A549 (cell line): ENCODE data around the gene SNRPA1. TPM values are rescaled to one million over a fixed set of nuclear protein-coding genes. Genes with fewer than 3 reads are reported as not detected.

ENCODE experiments used
- ATAC-seq, 2 experiments: fragments of 200-7000 bp in 1 of 2; fragments of >200 bp in 1 of 2; cut with Nextera tagmentation in 1 of 2; cut with Tn5 transposase in 1 of 2; 3 replicates each; pipeline versions ENCODE4 v1.8.0 to v1.9.1; 2018 to 2020; ENCODE audit warnings: mild to moderate bottlenecking in 1 of 2, moderate library complexity in 1 of 2
- CTCF ChIA-PET: fragments of 300-600 bp; sonication (Branson Sonifier 250); formaldehyde crosslinking; extraction: SDS; loops from one replicate; lab custom pipeline; 2021; ENCODE audit warnings: antibody characterized with exemption, inconsistent platforms; lab: Yijun Ruan, JAX
- POLR2A ChIA-PET: fragments of 350-600 bp; formaldehyde crosslinking; extraction: SDS; loops from one replicate; lab custom pipeline; 2021; ENCODE audit warnings: antibody characterized with exemption, inconsistent platforms; lab: Yijun Ruan, JAX
- DNase-seq, 2 experiments: peaks; one replicate each; pipeline versions ENCODE4 v3.0.0 to v3.0.0-alpha.2; 2011 to 2016; ENCODE audit warnings: low read depth in 1 of 2, low spot score in 1 of 2
- FAIRE-seq: peaks from 2 replicates; lab custom pipeline; 2011; peaks lifted over from hg19 to GRCh38; lab: Jason Lieb, UNC
- H3K27ac ChIP-seq, 2 experiments: fragments of >200 bp; sonication (Bioruptor Twin); formaldehyde crosslinking; 3 replicates each; pipeline ENCODE4 v1.5.1; 2016 to 2017
- H3K4me1 ChIP-seq: fragments of >200 bp; sonication (Bioruptor Twin); formaldehyde crosslinking; 3 replicates; pipeline ENCODE4 v1.6.1; 2016
- H3K4me2 ChIP-seq: fragments of >200 bp; sonication (Bioruptor Twin); formaldehyde crosslinking; 3 replicates; pipeline ENCODE4 v1.6.1; 2016
- H3K4me3 ChIP-seq: fragments of >200 bp; sonication (Bioruptor Twin); formaldehyde crosslinking; 3 replicates; pipeline ENCODE4 v1.5.1; 2016
- H3K9me3 ChIP-seq: fragments of >200 bp; sonication (Bioruptor Twin); formaldehyde crosslinking; 3 replicates; pipeline ENCODE4 v1.6.1; 2016
- CBX2 ChIP-seq: fragments of 200-600 bp; sonication (generic); IDR thresholded peaks from 2 replicates; pipeline ENCODE4 v1.6.1; 2016; ENCODE audit warnings: low read depth, mild to moderate bottlenecking, borderline replicate concordance
- CEBPB ChIP-seq, 2 experiments: fragments of >200 bp in 1 of 2; sonication (Bioruptor Twin) in 1 of 2; formaldehyde crosslinking in 1 of 2; IDR thresholded peaks; 2 replicates each; pipeline ENCODE4 v1.6.1; 2012 to 2016
- CHD2 ChIP-seq: fragments of 150-350 bp; IDR thresholded peaks from 2 replicates; pipeline ENCODE4 v1.6.1; 2014; ENCODE audit warnings: low read length; ENCODE audit not compliant: partially characterized antibody
- EHF ChIP-seq: fragments of 250-450 bp; sonication (Bioruptor Pico); IDR thresholded peaks from 2 replicates; pipeline ENCODE4 v1.5.0; 2020; ENCODE audit warnings: mild to moderate bottlenecking
- EHMT2 ChIP-seq: fragments of 200-600 bp; sonication (generic); IDR thresholded peaks from 2 replicates; pipeline ENCODE4 v1.6.1; 2016; ENCODE audit warnings: antibody characterized with exemption, low read depth, mild to moderate bottlenecking, moderate library complexity
- GATA3 ChIP-seq: IDR thresholded peaks from 2 replicates; pipeline ENCODE4 v1.6.1; 2012; ENCODE audit warnings: borderline replicate concordance
- HEYL ChIP-seq: fragments of 250-450 bp; sonication (Bioruptor Pico); IDR thresholded peaks from 2 replicates; pipeline ENCODE4 v1.8.0; 2021; ENCODE audit warnings: mild to moderate bottlenecking, moderate library complexity
- HOXB5 ChIP-seq: fragments of 250-450 bp; sonication (Bioruptor Pico); IDR thresholded peaks from 2 replicates; pipeline ENCODE4 v1.5.0; 2020; ENCODE audit warnings: mild to moderate bottlenecking, moderate library complexity
- JUN ChIP-seq, 2 experiments: fragments of >200 bp; sonication (Bioruptor Twin); formaldehyde crosslinking; IDR thresholded peaks; 2 replicates in 1 of 2; 3 replicates in 1 of 2; pipeline ENCODE4 v1.6.1; 2016 to 2017
- JUNB ChIP-seq: fragments of >200 bp; sonication (Bioruptor Twin); formaldehyde crosslinking; IDR thresholded peaks from 2 replicates; pipeline ENCODE4 v1.6.1; 2016
- KDM1A ChIP-seq: fragments of 200-600 bp; sonication (generic); IDR thresholded peaks from 2 replicates; pipeline ENCODE4 v1.6.1; 2016; ENCODE audit warnings: low read depth, mild to moderate bottlenecking
- MAZ ChIP-seq: fragments of 150-350 bp; IDR thresholded peaks from 2 replicates; pipeline ENCODE4 v1.6.1; 2014; ENCODE audit warnings: antibody characterized with exemption, low read depth, low read length, borderline replicate concordance
- MYC ChIP-seq: IDR thresholded peaks from 2 replicates; pipeline ENCODE4 v1.6.1; 2012; ENCODE audit warnings: mild to moderate bottlenecking, inconsistent platforms, low read length, improper control_type of control experiment, borderline replicate concordance
- NR3C1 ChIP-seq: fragments of >200 bp; sonication (Bioruptor Twin); formaldehyde crosslinking; IDR thresholded peaks from 3 replicates; pipeline ENCODE4 v1.6.1; 2017
- RNF2 ChIP-seq: fragments of 200-600 bp; sonication (generic); IDR thresholded peaks from 2 replicates; pipeline ENCODE4 v1.6.1; 2016; ENCODE audit warnings: low read depth, mild to moderate bottlenecking, antibody characterized with exemption, moderate library complexity, borderline replicate concordance
- SREBF2 ChIP-seq: fragments of 450-650 bp; IDR thresholded peaks from 2 replicates; pipeline ENCODE4 v1.6.1; 2014; ENCODE audit warnings: mild to moderate bottlenecking, moderate library complexity
- TFCP2L1 ChIP-seq: fragments of 250-450 bp; sonication (Bioruptor Pico); IDR thresholded peaks from 2 replicates; pipeline ENCODE4 v1.5.0; 2021; ENCODE audit warnings: mild to moderate bottlenecking
- TP53 ChIP-seq: fragments of 250-450 bp; sonication (Bioruptor Pico); IDR thresholded peaks from 2 replicates; pipeline ENCODE4 v1.5.0; 2021; ENCODE audit warnings: mild to moderate bottlenecking, moderate library complexity
- ZC3H11A ChIP-seq: fragments of 450-650 bp; IDR thresholded peaks from 2 replicates; pipeline ENCODE4 v1.6.1; 2014; ENCODE audit warnings: antibody characterized with exemption, mild to moderate bottlenecking
- ZFP36 ChIP-seq: fragments of 450-650 bp; IDR thresholded peaks from 2 replicates; pipeline ENCODE4 v1.6.1; 2014; ENCODE audit warnings: borderline replicate concordance; ENCODE audit not compliant: partially characterized antibody
- ZSCAN20 ChIP-seq: fragments of 250-450 bp; sonication (Bioruptor Pico); IDR thresholded peaks from 2 replicates; pipeline ENCODE4 v1.8.0; 2022; ENCODE audit warnings: mild to moderate bottlenecking, moderate library complexity
- WGBS: methylation state at CpG from one replicate; pipeline ENCODE4 v1.1.6; 2017; ENCODE audit errors: missing lambda C conversion rate; 5-methylcytosine and 5-hydroxymethylcytosine counted together
- polyA plus RNA-seq, 4 experiments: library from polyadenylated mRNA; depleted of rRNA in 3 of 4; stranded (reverse); fragments of >200 nt; fragmentation: RNase III in 1 of 4; extraction: RNeasy Plus Mini Kit Qiagen cat#74134 plus additional on column Dnase treatment in 1 of 4; gene quantifications; 2 replicates in 3 of 4; 3 replicates in 1 of 4; pipeline ENCODE4 v1.2.3, GENCODE V29; 2011 to 2017
- TF ChIP-seq, protein P1 (sequence below): fragments of 250-450 bp; sonication (Bioruptor Pico); IDR thresholded peaks from 2 replicates; pipeline ENCODE4 v1.5.0; 2020; ENCODE audit warnings: low read depth, mild to moderate bottlenecking, moderate library complexity
- TF ChIP-seq, protein P2 (sequence below): fragments of 250-450 bp; sonication (Bioruptor Pico); IDR thresholded peaks from 2 replicates; pipeline ENCODE4 v1.5.0; 2021; ENCODE audit warnings: mild to moderate bottlenecking, moderate library complexity, borderline replicate concordance
- TF ChIP-seq, protein P3 (sequence below): fragments of >200 bp; sonication (Bioruptor Twin); formaldehyde crosslinking; IDR thresholded peaks from 2 replicates; pipeline ENCODE4 v1.6.1; 2016
- TF ChIP-seq, protein P4 (sequence below): fragments of 200-600 bp; sonication (generic); IDR thresholded peaks from 2 replicates; pipeline ENCODE4 v1.6.1; 2016; ENCODE audit warnings: antibody characterized with exemption, mild to moderate bottlenecking, moderate library complexity
- TF ChIP-seq, protein P5 (sequence below): fragments of 450-650 bp; IDR thresholded peaks from 2 replicates; pipeline ENCODE4 v1.6.1; 2014; ENCODE audit warnings: antibody characterized with exemption

SNRPA1 gene
- polyA plus RNA-seq, 2 of the 4 experiments (the other 2 are of a cell fraction) = 140 to 177 TPM

DNA sequence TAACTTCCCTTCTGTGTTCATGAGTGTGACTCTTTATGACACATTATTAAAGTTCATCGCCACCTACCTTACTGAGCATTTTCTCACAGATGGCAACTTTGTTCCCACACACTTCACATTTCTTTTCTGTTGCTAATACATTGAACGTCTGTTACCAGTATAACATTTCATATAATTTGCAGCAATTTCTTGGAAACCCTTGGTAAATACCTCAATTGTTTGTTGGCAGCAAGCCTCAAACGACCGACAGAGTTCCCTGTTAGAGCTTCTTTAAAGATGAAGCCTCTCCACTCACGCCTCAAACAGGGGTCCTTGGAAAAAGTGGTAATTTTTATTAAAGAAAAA lies 40.0 kb downstream of the SNRPA1 start (continued):
- no peak for TF ChIP-seq CBX2
- no peak for TF ChIP-seq EHF (CRISPR knock-in tag)
- TF ChIP-seq MAZ = no peak
- TF ChIP-seq, protein P1, sequence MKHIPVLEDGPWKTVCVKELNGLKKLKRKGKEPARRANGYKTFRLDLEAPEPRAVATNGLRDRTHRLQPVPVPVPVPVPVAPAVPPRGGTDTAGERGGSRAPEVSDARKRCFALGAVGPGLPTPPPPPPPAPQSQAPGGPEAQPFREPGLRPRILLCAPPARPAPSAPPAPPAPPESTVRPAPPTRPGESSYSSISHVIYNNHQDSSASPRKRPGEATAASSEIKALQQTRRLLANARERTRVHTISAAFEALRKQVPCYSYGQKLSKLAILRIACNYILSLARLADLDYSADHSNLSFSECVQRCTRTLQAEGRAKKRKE (CRISPR knock-in tag) = no peak
- TF ChIP-seq, protein P2, sequence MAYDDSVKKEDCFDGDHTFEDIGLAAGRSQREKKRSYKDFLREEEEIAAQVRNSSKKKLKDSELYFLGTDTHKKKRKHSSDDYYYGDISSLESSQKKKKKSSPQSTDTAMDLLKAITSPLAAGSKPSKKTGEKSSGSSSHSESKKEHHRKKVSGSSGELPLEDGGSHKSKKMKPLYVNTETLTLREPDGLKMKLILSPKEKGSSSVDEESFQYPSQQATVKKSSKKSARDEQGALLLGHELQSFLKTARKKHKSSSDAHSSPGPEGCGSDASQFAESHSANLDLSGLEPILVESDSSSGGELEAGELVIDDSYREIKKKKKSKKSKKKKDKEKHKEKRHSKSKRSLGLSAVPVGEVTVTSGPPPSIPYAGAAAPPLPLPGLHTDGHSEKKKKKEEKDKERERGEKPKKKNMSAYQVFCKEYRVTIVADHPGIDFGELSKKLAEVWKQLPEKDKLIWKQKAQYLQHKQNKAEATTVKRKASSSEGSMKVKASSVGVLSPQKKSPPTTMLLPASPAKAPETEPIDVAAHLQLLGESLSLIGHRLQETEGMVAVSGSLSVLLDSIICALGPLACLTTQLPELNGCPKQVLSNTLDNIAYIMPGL (CRISPR knock-in tag) = no peak
- TF ChIP-seq, all 56 proteins: peak for 0

DNA sequence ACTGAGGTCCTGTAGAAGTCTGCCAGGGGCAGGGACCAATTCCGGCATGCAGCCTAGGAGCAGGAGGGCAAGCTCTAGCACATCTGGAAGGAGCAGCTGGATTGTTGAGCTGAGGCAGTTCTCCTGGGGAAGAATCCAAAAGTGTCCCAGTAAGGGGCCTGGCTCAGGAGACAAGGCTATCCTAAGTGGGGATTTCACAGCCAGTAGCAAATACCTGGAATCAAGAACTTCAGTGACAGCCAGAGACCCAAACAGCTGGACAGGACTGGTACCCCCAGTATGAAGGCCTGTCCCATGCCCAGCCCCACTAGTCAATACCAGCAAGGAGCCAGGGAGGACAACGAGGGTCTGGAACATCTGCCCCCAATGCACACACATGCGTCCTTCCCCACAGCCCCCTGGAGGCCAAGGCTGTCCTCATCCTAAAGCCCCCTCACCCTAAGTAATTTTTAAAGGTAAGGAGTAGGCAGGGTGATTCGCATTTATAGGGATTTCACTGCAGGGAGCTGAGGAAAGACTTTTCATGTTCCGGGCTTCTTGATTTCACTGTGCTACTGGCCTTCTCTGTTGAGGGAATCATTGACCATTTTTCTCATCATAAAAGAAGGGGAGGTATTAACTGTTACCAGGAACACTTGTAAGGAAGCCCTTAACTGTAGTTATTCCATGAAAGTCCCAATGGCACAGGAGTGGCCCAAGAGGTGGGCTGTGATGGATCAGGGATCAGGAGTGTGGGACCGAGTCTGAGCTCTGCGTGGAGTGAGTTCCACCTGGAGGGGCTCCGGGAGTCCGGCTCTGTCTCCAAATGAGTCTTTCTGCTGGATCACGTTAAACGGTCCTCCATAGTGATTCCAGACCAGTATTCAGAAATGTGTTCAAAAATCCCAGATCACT lies 40.6 kb downstream of the SNRPA1 start:
- Histone ChIP-seq H3K27ac (no peak overlapping the region), H3K4me1 (peaks cover 20% of the 10 kb centered on the region), H3K4me2 (no peak overlapping the region), H3K4me3 (no peak overlapping the region), H3K9me3 (no peaks in the 10 kb centered on the region)
- DNase-seq = no peak
- TF ChIP-seq HOXB5 (CRISPR knock-in tag) (no peak), TP53 (CRISPR knock-in tag) (no peak), MYC (no peak), CEBPB (IDR thresholded peaks at IDR 0.05) (no peak), EHMT2 (no peak), ZC3H11A (no peak), JUNB (no peak), KDM1A (no peak), JUN (IDR thresholded peaks at IDR 0.05) (no peak), ZFP36 (no peak)
- TF ChIP-seq, protein P3, sequence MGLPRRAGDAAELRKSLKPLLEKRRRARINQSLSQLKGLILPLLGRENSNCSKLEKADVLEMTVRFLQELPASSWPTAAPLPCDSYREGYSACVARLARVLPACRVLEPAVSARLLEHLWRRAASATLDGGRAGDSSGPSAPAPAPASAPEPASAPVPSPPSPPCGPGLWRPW = no peak
- 81% methylated on average over 11 of the region's 11 CpGs for WGBS
- FAIRE-seq = no peak
- POLR2A ChIA-PET = no interaction called here
- CTCF ChIA-PET = interaction anchor here (1.3 to 9.0 kb wide), 7 partner anchors 12 to 337 kb away, joined by 3 to 275 read pairs (median 5); no protein-coding TSS in a partner anchor
- ATAC-seq = no peak

DNA sequence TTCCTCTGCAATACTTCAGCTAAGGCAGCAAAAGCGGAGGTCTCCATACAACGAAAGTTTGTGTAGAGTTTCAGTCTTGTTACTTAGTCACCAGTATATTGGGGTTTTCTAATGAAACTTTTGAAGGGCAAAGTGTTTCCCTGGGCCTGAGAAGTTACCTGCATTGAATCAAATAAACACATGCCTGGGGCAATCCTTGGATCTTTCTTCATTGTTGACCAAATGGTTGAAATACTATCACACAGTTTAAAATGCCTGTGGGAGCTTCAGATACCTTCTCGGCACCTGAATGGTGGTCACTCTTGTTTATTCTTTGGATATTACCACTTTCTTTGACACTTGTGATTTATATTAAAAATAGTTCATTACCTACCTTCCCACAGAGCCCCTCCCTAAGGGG lies 42.2 kb downstream of the SNRPA1 start:
- DNase-seq (no peak), ATAC-seq (no peak), FAIRE-seq (no peak)
- Histone ChIP-seq H3K4me3 (peak overlapping the region; percentile 82), H3K9me3 (no peaks in the 10 kb centered on the region), H3K4me2 (peak overlapping the region; percentile 87), H3K4me1 (peaks cover 17% of the 10 kb centered on the region), H3K27ac (peak overlapping the region; percentile 85 to 92)
- ChIA-PET CTCF (interaction anchor here (1.6 to 9.0 kb wide), 3 partner anchors 165 to 241 kb away, joined by 3 to 275 read pairs (median 216); no protein-coding TSS in a partner anchor), POLR2A (interaction anchor here (1.0 to 1.7 kb wide), 3 partner anchors 15 to 51 kb away, joined by 3 to 7 read pairs (median 5); partner anchors contain the start of gene SNRPA1)
- WGBS = 69% methylated on average over 3 of the region's 3 CpGs
- no peak for TF ChIP-seq GATA3
- no peak for TF ChIP-seq TFCP2L1 (CRISPR knock-in tag)
- TF ChIP-seq NR3C1 = no peak
- no peak for TF ChIP-seq SREBF2
- TF ChIP-seq, protein P4, sequence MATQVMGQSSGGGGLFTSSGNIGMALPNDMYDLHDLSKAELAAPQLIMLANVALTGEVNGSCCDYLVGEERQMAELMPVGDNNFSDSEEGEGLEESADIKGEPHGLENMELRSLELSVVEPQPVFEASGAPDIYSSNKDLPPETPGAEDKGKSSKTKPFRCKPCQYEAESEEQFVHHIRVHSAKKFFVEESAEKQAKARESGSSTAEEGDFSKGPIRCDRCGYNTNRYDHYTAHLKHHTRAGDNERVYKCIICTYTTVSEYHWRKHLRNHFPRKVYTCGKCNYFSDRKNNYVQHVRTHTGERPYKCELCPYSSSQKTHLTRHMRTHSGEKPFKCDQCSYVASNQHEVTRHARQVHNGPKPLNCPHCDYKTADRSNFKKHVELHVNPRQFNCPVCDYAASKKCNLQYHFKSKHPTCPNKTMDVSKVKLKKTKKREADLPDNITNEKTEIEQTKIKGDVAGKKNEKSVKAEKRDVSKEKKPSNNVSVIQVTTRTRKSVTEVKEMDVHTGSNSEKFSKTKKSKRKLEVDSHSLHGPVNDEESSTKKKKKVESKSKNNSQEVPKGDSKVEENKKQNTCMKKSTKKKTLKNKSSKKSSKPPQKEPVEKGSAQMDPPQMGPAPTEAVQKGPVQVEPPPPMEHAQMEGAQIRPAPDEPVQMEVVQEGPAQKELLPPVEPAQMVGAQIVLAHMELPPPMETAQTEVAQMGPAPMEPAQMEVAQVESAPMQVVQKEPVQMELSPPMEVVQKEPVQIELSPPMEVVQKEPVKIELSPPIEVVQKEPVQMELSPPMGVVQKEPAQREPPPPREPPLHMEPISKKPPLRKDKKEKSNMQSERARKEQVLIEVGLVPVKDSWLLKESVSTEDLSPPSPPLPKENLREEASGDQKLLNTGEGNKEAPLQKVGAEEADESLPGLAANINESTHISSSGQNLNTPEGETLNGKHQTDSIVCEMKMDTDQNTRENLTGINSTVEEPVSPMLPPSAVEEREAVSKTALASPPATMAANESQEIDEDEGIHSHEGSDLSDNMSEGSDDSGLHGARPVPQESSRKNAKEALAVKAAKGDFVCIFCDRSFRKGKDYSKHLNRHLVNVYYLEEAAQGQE = no peak
- TF ChIP-seq, protein P5, sequence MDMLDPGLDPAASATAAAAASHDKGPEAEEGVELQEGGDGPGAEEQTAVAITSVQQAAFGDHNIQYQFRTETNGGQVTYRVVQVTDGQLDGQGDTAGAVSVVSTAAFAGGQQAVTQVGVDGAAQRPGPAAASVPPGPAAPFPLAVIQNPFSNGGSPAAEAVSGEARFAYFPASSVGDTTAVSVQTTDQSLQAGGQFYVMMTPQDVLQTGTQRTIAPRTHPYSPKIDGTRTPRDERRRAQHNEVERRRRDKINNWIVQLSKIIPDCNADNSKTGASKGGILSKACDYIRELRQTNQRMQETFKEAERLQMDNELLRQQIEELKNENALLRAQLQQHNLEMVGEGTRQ = no peak
- TF ChIP-seq HEYL (CRISPR knock-in tag) = no peak
- no peak for TF ChIP-seq CHD2
- no peak for TF ChIP-seq RNF2
- TF ChIP-seq ZSCAN20 (CRISPR knock-in tag) = no peak
- TF ChIP-seq, protein P3 = no peak
